D721Med (cell line): ENCODE data around the gene BIRC5.

Experiments used
- DNase-seq: peaks from one replicate; pipeline ENCODE4 v3.0.0; 2011; ENCODE audit warnings: low spot score; ENCODE audit not compliant: insufficient read length
- FAIRE-seq: peaks from 2 replicates; lab custom pipeline; 2011; peaks lifted over from hg19 to GRCh38; lab: Jason Lieb, UNC
- CTCF ChIP-seq: IDR thresholded peaks from 2 replicates; pipeline ENCODE4 v1.5.1; 2012; ENCODE audit warnings: mild to moderate bottlenecking, control low read depth; ENCODE audit not compliant: insufficient read depth; ENCODE audit errors: missing control alignments

Gene BIRC5

DNA sequence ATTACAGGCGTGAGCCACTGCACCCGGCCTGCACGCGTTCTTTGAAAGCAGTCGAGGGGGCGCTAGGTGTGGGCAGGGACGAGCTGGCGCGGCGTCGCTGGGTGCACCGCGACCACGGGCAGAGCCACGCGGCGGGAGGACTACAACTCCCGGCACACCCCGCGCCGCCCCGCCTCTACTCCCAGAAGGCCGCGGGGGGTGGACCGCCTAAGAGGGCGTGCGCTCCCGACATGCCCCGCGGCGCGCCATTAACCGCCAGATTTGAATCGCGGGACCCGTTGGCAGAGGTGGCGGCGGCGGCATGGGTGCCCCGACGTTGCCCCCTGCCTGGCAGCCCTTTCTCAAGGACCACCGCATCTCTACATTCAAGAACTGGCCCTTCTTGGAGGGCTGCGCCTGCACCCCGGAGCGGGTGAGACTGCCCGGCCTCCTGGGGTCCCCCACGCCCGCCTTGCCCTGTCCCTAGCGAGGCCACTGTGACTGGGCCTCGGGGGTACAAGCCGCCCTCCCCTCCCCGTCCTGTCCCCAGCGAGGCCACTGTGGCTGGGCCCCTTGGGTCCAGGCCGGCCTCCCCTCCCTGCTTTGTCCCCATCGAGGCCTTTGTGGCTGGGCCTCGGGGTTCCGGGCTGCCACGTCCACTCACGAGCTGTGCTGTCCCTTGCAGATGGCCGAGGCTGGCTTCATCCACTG, at the start of gene BIRC5:
Gene BIRC5 (plus strand): TSS at position 238 of the 690 bp plus-strand sequence. CDS start 64 bp downstream, at position 302.
- TF ChIP-seq CTCF = no peak
- peak; percentile 90 for DNase-seq
- no peak for FAIRE-seq

GRCh38 chr17:78164748-78165607, 49.1 kb upstream of the BIRC5 start:
- TF ChIP-seq CTCF = no peak
- FAIRE-seq (no peak), DNase-seq (no peak)

GRCh38 chr17:78166416-78166815, 47.6 kb upstream of the BIRC5 start:
- FAIRE-seq = no peak

GRCh38 chr17:78168242-78168902, 45.7 kb upstream of the BIRC5 start, which contains the start of gene SYNGR2:
Gene SYNGR2 (plus strand): TSS chr17:78168581. CDS start chr17:78168617, 36 bp downstream.
- FAIRE-seq (no peak), DNase-seq (peak; percentile 95)
- no peak for TF ChIP-seq CTCF

More at GRCh38 chr17:78166416-78166815, 47.6 kb upstream of the BIRC5 start:
- no peak for DNase-seq
- TF ChIP-seq CTCF = no peak

DNA sequence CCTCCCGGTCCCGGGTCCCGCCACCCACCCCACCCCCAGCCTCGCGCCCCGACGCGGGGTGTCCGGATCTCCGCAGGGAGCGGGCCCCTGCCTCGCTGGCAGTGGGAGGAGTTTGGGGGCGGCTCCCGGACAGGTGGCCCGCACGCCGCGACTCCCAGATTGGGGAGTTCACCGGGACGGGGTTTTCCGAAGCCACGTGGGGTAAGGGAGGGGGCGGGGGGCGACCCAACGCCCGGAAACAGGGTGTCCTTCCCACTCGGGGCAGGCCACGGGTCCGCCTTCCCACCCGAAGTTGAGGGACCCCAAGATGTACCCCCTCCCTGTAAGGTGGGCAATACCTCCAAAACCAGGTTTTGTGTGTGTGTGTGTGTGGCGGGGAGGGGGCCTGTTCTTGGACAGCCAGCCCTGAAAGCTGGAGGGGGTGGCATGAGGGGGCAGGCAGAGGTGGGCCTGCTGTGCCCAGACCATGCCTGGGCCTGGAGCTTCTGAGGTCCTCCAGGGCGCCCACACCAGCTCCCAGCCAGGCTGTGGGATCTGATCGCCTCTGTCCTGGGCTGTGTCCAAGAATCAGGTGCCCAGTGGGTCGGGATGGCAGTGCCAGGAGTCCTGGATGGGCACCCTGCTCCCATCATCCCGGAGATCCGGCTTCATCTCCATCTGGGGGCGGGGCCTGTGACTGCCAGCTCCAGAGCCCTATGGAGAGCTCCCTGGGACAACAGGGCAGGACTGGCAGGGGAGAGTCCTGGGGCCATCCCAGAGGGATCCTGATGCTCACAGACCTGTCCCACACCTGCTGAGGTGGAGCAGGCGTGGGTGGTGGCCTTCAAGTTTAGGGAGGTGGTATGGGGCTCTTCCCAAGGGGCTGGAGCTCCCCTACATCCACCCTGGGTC, 44.9 kb upstream of the BIRC5 start:
- TF ChIP-seq CTCF = no peak
- peak; percentile 76 for DNase-seq
- FAIRE-seq = no peak
